NCI-H1930 (cell line): ENCODE measurements around the gene SRP14.

Experiments
- DNase-seq, 2 experiments: peaks; one replicate each; lab custom pipeline; 2025; lab: John Stamatoyannopoulos, UW

The SRP14 gene

GRCh38 chr15:40067921-40068624, 29.1 kb upstream of the SRP14 start:
- DNase-seq: no peak

GRCh38 chr15:40066589-40066988, 27.6 kb upstream of the SRP14 start:
- DNase-seq: no peak

- DNase-seq: no peak
These were observed 26.2 kb upstream of the SRP14 start for GRCh38 chr15:40065166-40065565.

GRCh38 chr15:40064231-40064894, 25.4 kb upstream of the SRP14 start:
- DNase-seq: no peak

GRCh38 chr15:40063563-40064011, 24.6 kb upstream of the SRP14 start:
- no peak for DNase-seq

- no peak for DNase-seq
These were observed 24.0 kb upstream of the SRP14 start for GRCh38 chr15:40062816-40063562.

GRCh38 chr15:40061212-40061901, 22.4 kb upstream of the SRP14 start:
- no peak for DNase-seq

GRCh38 chr15:40060236-40060961, 21.4 kb upstream of the SRP14 start:
- DNase-seq: no peak

- no peak for DNase-seq
These were observed 20.8 kb upstream of the SRP14 start for GRCh38 chr15:40059821-40060220.

GRCh38 chr15:40058476-40059140, 19.6 kb upstream of the SRP14 start:
- no peak for DNase-seq

GRCh38 chr15:40055576-40056293, 16.8 kb upstream of the SRP14 start:
- no peak for DNase-seq

GRCh38 chr15:40054855-40055575, 16.0 kb upstream of the SRP14 start:
- DNase-seq: no peak

- DNase-seq: no peak
These were observed 15.5 kb upstream of the SRP14 start for GRCh38 chr15:40054605-40054854.

- DNase-seq: no peak
These were observed 15.0 kb upstream of the SRP14 start for GRCh38 chr15:40053831-40054604.

GRCh38 chr15:40053079-40053830, 14.3 kb upstream of the SRP14 start:
- no peak for DNase-seq

GRCh38 chr15:40052604-40053003, 13.6 kb upstream of the SRP14 start:
- no peak for DNase-seq

- DNase-seq: no peak
These were observed 12.8 kb upstream of the SRP14 start for GRCh38 chr15:40051616-40052415.
